ENCODE results near the gene FAT4.

FAT4 gene

DNA sequence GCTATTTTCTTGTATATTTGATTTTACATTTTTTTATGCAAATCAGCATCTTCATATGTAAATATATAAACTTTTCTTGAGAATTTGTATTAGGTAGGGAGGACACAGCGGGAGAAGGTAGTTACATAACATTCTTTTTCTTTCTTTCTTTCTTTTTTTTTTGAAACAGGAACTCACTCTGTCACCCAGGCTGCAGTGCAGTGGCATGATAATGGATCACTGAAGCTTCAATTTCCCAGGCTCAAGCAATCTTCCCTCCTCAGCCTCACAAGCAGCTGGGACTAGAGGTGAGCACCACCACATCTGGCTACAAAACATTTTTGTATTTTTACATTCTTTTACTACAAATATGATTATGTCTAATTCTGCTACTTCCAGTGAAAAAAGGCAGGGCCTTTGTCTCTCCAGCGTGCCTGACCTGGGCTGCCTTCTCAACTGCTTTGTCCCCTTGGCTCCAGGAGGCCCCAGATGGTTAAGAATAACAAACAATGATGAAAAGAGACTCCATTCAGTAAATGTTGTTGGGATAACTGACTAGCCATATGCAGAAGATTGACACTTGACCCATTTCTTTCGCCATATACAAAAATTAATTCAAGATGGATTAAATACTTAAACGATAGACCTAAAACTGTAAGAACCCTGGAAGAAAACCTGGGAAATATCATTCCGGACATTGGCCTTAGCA, 46.5 kb upstream of the FAT4 start:
- TF ChIP-seq, protein P1, sequence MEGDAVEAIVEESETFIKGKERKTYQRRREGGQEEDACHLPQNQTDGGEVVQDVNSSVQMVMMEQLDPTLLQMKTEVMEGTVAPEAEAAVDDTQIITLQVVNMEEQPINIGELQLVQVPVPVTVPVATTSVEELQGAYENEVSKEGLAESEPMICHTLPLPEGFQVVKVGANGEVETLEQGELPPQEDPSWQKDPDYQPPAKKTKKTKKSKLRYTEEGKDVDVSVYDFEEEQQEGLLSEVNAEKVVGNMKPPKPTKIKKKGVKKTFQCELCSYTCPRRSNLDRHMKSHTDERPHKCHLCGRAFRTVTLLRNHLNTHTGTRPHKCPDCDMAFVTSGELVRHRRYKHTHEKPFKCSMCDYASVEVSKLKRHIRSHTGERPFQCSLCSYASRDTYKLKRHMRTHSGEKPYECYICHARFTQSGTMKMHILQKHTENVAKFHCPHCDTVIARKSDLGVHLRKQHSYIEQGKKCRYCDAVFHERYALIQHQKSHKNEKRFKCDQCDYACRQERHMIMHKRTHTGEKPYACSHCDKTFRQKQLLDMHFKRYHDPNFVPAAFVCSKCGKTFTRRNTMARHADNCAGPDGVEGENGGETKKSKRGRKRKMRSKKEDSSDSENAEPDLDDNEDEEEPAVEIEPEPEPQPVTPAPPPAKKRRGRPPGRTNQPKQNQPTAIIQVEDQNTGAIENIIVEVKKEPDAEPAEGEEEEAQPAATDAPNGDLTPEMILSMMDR (IDR thresholded peaks at IDR 0.05; ENCODE audit: unreplicated experiment in 3 of 3) = no peak
- no peaks in the 10 kb centered on the region for H3K27me3 Mint-ChIP-seq (ENCODE audit: low read depth)
- no peaks in the 10 kb centered on the region for H3K36me3 Mint-ChIP-seq (ENCODE audit: low read depth)
- no peak overlapping the region for H3K27ac Mint-ChIP-seq
- H3K9me3 Mint-ChIP-seq = no peaks in the 10 kb centered on the region
- no peaks in the 10 kb centered on the region for H3K4me1 Mint-ChIP-seq
- H3K4me3 Mint-ChIP-seq = no peak overlapping the region

DNA sequence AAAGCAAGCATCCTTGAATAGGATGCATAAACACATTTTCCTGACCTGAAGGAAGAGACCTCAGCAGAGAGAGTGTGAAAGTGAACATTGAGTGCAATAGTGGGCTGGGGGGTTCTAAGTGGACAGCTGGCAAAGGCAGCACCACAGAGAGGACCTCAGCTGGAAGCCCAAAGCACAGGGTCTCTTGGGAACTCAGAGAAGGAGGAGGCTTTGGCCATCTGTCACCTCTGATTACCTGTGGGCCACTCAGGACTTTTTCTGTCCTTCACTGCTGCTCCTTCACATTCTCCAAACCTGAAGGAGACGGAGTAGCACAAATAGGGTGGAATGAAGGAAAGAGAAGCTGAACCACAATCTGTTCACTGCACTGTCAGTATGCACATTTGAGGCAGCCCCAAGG, 37.9 kb upstream of the FAT4 start:
- H3K36me3 Mint-ChIP-seq (ENCODE audit: low read depth) = no peaks in the 10 kb centered on the region
- TF ChIP-seq, protein P1 (IDR thresholded peaks at IDR 0.05; ENCODE audit: unreplicated experiment in 3 of 3) = no peak
- H3K9me3 Mint-ChIP-seq = no peaks in the 10 kb centered on the region
- no peaks in the 10 kb centered on the region for H3K4me1 Mint-ChIP-seq
- H3K27me3 Mint-ChIP-seq (ENCODE audit: low read depth) = no peaks in the 10 kb centered on the region
- H3K4me3 Mint-ChIP-seq = no peak overlapping the region
- no peak overlapping the region for H3K27ac Mint-ChIP-seq

DNA sequence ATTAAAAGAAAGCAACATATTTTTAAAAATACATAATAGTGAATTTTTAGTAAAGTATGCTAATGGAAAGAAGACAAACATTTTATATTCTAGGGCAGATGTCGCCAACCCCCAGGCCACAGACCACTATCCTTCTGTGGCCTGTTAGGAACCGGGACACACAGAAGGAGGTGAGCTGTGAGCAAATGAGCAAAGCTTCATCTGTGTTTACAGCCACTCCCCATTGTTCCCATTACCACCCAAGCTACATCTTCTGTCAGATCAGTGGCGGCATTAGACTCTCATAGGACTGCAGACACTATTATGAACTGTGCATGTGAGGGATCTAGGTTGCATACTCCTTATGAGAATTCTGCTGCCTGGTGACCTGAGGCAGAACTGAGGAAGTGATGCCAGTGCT, 37.0 kb upstream of the FAT4 start:
- H3K27ac Mint-ChIP-seq = no peak overlapping the region
- H3K4me1 Mint-ChIP-seq = no peaks in the 10 kb centered on the region
- TF ChIP-seq, protein P1 (IDR thresholded peaks at IDR 0.05; ENCODE audit: unreplicated experiment in 3 of 3) = no peak
- no peaks in the 10 kb centered on the region for H3K27me3 Mint-ChIP-seq (ENCODE audit: low read depth)
- H3K9me3 Mint-ChIP-seq = no peaks in the 10 kb centered on the region
- H3K4me3 Mint-ChIP-seq = no peak overlapping the region
- H3K36me3 Mint-ChIP-seq (ENCODE audit: low read depth) = no peaks in the 10 kb centered on the region

DNA sequence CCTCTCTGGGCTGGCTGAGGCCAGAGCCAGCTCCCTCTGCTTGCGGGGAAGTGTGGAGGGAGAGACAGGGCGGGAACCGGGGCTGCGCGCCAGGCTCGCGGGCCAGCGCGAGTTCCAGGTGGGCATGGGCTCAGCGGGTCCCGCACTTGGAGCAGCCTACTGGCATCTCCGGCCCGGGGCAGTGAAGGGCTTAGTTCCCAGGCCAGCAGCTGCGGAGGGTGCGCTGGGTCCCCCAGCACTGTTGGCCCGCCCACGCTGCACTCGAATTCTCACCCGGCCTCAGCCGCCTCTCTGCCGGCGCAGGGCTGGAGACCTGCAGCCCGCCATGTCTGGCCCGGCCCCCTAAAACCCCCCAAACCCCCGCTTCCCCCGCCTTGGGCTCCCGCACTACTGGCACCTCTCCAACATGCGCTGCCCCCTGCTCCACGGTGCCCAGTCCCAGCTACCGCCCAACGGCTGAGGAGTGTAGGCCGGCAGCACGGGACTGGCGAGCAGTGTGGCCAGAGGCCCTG, 33.8 kb upstream of the FAT4 start:
- no peaks in the 10 kb centered on the region for H3K9me3 Mint-ChIP-seq
- no peaks in the 10 kb centered on the region for H3K27me3 Mint-ChIP-seq (ENCODE audit: low read depth)
- no peaks in the 10 kb centered on the region for H3K36me3 Mint-ChIP-seq (ENCODE audit: low read depth)
- TF ChIP-seq, protein P1 (IDR thresholded peaks at IDR 0.05; ENCODE audit: unreplicated experiment in 3 of 3) = no peak
- H3K4me1 Mint-ChIP-seq = no peaks in the 10 kb centered on the region
- H3K4me3 Mint-ChIP-seq = no peak overlapping the region
- H3K27ac Mint-ChIP-seq = no peak overlapping the region

- no peaks in the 10 kb centered on the region for H3K9me3 Mint-ChIP-seq
- H3K27ac Mint-ChIP-seq = no peak overlapping the region
- H3K27me3 Mint-ChIP-seq (ENCODE audit: low read depth) = no peaks in the 10 kb centered on the region
- H3K4me3 Mint-ChIP-seq = no peak overlapping the region
- TF ChIP-seq, protein P1 (IDR thresholded peaks at IDR 0.05; ENCODE audit: unreplicated experiment in 3 of 3) = peak; percentile 60 to 74 (median 65)
- no peaks in the 10 kb centered on the region for H3K36me3 Mint-ChIP-seq (ENCODE audit: low read depth)
- no peaks in the 10 kb centered on the region for H3K4me1 Mint-ChIP-seq
These were observed 31.0 kb upstream of the FAT4 start for GRCh38 chr4:125283707-125284279.

DNA sequence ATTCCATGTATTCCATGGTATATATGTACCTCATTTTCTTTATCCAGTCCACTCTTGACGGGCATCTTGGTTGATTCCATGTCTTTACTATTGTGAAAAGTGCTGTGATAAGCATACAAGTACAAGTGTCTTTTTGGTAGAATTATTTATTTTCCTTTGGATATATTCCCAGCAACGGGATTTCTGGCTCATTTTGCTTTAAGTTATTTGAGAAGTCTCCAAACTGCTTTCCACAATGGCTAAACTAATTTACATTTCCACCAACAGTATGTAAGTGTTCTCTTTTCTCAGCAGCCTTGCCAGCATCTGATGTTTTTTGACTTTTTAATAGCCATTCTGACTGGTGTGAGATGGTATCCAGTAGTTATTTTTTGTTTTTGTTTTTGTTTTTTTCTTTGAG, 17.6 kb upstream of the FAT4 start:
- no peaks in the 10 kb centered on the region for H3K4me1 Mint-ChIP-seq
- no peaks in the 10 kb centered on the region for H3K36me3 Mint-ChIP-seq (ENCODE audit: low read depth)
- TF ChIP-seq, protein P1 (IDR thresholded peaks at IDR 0.05; ENCODE audit: unreplicated experiment in 3 of 3) = no peak
- H3K4me3 Mint-ChIP-seq = no peak overlapping the region
- H3K27me3 Mint-ChIP-seq (ENCODE audit: low read depth) = no peaks in the 10 kb centered on the region
- H3K27ac Mint-ChIP-seq = no peak overlapping the region
- peaks cover 2% of the 10 kb centered on the region for H3K9me3 Mint-ChIP-seq
